Lower leg skin (tissue), 3 donors: ENCODE data around the gene NOCT.

ENCODE experiments used
- POLR2A ChIP-seq, 2 donors: fragments of 450-650 bp; IDR thresholded peaks; one replicate each; pipeline ENCODE4 v1.6.1; 2016 to 2017; ENCODE audit warnings: antibody characterized with exemption in 2 of 2, mild to moderate bottlenecking in 1 of 2, moderate library complexity in 1 of 2
- TF ChIP-seq, protein P1 (sequence below), 3 donors: fragments of 450-650 bp; IDR thresholded peaks; one replicate each; pipeline ENCODE4 v1.5.1; 2016; ENCODE audit warnings: antibody characterized with exemption in 3 of 3, mild to moderate bottlenecking in 3 of 3, moderate library complexity in 2 of 3

GRCh38 chr4:138978028-138978585, 37.5 kb upstream of the NOCT start:
- TF ChIP-seq, protein P1, sequence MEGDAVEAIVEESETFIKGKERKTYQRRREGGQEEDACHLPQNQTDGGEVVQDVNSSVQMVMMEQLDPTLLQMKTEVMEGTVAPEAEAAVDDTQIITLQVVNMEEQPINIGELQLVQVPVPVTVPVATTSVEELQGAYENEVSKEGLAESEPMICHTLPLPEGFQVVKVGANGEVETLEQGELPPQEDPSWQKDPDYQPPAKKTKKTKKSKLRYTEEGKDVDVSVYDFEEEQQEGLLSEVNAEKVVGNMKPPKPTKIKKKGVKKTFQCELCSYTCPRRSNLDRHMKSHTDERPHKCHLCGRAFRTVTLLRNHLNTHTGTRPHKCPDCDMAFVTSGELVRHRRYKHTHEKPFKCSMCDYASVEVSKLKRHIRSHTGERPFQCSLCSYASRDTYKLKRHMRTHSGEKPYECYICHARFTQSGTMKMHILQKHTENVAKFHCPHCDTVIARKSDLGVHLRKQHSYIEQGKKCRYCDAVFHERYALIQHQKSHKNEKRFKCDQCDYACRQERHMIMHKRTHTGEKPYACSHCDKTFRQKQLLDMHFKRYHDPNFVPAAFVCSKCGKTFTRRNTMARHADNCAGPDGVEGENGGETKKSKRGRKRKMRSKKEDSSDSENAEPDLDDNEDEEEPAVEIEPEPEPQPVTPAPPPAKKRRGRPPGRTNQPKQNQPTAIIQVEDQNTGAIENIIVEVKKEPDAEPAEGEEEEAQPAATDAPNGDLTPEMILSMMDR (IDR thresholded peaks at IDR 0.05): no peak
- TF ChIP-seq POLR2A (IDR thresholded peaks at IDR 0.05): no peak
